EH (cell line): ENCODE results near the gene INHBE.
"Not testable (repeated sequence)": the region's sequence is repeated elsewhere in the genome, so short reads cannot be mapped to it uniquely, and the experiment has no call there.

Experiments used
- DNase-seq: peaks from one replicate; pipeline ENCODE4 v3.0.0-alpha.2; 2015; ENCODE audit warnings: low read depth

The INHBE gene, protein sequence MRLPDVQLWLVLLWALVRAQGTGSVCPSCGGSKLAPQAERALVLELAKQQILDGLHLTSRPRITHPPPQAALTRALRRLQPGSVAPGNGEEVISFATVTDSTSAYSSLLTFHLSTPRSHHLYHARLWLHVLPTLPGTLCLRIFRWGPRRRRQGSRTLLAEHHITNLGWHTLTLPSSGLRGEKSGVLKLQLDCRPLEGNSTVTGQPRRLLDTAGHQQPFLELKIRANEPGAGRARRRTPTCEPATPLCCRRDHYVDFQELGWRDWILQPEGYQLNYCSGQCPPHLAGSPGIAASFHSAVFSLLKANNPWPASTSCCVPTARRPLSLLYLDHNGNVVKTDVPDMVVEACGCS

DNA sequence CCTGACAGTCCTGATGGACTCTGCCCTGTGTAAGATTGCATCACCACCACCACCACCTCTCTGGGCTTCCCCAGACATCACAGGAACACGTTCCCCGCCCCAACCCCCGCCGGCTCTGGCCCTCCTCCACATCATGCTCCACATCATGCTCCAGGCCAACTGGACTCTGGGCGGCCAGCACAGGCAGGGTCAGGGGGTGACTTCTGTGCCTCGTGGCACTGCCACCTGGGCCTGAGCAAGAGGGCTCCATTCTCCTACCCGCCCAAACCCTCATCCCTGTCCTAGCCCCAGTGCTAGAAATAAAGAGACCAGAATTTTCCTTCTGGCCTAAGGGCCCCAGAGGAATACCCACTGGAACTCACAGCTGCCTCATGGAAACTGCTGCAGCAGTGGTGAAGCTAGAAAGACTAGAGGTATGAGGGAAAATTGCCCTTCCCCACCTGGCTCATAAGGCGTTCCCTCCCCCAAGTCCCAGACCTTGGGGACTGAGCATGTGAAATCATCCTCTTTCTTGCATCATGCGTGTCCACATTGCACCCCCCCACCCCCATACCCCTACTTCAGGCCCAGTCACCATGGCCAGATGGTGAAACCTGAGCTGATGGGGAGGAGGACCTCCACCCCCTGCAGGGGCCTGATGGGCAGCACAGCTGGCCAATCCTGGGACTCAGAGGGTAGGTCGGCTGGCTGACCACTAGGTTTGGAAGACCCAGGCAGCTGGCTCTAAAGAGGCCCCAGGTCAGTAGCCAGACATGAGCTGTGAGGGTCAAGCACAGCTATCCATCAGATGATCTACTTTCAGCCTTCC, at the start of gene INHBE:
Gene INHBE (plus strand): TSS at position 742 of the 808 bp plus-strand sequence. CDS start 230 bp downstream, outside the sequence.
- peak; percentile 88 for DNase-seq

DNA sequence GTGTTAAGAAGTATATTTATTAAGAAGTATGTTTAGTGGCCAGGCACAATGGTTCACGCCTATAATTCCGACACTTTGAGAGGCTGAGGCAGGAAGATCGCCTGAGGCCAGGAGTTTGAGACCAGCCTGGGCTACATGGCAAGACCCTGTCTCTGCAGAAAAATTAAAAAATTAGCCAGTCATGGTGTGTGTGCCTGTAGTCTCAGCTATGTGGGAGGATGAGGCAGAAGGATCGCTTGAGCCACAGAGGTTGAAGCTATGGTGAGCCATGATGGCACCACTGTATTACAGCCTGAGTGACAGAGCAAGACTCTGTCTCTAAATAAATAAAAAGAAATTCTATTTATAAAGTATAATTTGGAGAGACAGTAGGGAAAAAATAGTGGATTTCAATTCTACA, 44.6 kb upstream of the INHBE start:
- DNase-seq = no peak

DNA sequence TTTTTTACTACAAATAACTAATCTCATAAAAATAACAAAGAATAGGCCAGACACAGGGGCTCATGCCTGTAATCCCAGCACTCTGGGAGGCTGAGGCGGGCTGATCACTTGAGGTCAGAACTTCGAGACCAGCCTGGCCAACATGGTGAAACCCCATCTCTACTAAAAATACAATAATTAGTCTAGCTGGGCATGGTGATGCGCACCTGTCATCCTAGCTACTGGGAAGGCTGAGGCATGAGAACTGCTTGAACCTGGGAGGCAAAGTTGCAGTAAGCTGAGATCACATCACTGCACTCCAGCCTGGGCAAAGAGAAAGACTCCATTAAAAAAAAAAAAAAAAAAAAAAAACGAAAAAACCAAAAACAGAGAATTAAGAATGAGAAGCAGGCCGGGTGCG, 40.9 kb upstream of the INHBE start:
- DNase-seq = not testable (repeated sequence)

DNA sequence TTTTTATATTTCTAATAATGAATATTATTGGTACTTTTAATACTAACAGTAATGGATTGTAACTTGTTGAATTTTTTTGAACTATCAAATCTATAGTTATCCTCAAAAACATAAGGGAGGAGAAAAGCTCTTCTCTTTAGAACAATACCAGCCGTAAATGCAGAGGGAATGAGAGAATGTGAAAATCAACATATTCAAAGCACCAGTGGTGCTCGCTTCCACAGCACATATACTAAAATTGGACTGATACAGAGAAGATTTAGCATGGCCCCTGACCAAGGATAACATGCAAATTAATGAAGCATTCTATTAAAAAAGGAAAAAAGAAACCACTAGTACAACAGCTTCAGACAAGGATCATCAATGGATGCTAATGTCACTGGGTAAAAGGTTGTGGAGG, 40.0 kb upstream of the INHBE start:
- DNase-seq = no peak

DNA sequence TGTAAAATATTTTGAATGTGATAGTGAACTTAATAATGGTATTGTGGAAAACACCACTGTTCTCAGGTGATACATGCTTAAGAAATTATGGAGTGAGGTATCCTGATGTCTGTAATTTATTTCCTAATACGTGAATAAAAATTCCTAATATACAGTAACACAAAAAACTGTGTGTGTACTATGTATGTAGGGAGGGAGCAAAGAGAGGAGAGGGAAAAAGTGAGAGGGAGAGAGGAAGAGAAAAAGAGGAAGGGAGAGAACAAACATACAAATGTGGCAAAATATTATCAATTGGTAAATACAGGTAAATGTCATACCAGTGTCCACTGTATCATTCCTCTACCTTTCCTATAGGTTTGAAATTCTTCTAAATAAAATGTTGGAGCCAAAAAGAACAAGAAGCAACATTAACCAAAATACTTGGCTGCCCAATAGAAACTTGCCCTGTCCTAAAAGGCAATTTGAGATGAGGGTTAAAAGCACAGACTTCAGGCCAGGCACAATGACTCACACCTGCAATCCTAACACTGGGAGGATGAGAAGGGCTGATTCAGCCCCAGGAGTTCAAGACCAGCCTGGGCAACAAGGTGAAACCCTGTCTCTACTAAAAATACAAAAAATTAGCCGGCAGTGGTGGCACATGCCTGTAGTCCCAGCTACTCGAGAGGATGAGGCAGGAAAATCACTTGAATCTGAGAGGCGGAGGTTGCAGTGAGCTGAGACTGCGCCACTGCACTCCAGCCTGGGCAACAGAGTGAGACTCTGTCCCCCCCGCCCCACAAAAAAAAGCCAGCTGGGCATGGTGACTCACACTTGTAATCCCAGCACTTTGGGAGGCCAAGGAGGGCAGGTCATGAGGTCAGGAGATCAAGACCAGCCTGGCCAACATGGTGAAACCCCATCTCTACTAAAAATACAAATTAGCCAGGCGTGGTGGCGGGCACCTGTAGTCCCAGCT, 38.8 kb upstream of the INHBE start:
- DNase-seq = peak; percentile 38

DNA sequence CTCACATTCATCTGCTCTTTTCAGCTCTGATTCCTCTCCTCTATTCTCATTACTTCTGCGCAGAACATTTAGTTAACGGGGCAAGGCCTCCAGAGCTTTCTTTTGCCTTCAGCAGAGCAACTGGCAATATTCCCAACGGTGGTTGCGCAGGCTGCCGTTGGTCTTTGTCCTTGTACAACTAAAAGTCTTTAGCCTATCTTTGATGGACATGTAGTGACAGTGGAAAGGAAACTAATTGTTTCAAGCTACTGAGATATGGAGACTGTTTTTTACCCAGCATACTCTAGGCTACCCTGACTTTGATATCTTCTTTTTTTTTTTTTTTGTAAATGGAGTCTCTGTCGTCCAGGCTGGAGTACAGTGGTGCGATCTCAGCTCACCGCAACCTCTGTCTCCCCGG, 36.9 kb upstream of the INHBE start:
- no peak for DNase-seq

DNA sequence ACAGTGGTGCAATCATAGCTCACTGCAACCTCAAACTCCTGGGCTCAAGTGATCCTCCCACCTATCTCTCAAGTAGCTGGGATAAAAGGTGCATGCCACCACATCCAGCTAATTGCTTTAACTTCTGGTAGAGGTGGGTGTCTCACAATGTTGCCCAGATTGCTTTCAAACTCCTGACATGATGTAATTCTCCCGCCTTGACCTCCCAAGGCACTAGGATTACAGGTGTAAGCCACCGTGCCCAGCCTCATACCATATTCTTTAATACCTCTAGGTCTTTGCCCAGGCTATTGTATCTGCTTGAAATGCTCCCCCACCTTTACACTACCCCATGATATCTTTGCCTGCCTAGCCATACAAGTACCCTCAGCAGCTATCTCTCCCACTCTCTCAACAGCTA, 35.6 kb upstream of the INHBE start:
- DNase-seq = no peak

DNA sequence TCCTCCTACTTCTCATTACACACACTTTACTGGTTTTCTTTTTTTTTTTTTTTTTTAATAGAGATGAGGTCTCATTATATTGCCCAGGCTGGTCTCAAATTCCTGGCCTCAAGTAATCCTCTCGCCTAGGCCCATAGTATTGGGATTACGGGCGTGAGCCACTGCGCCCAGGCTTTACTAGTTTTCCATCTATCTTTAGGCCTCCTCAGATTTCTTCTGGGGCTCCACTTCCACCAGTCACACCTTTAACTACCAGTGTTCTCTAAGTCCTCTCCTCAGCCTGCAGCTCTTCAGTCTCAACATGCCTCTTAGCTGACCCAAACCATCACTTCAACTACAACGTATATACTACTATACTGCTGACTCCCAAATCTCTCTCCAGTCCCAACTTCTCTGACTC, 34.6 kb upstream of the INHBE start:
- DNase-seq = no peak

DNA sequence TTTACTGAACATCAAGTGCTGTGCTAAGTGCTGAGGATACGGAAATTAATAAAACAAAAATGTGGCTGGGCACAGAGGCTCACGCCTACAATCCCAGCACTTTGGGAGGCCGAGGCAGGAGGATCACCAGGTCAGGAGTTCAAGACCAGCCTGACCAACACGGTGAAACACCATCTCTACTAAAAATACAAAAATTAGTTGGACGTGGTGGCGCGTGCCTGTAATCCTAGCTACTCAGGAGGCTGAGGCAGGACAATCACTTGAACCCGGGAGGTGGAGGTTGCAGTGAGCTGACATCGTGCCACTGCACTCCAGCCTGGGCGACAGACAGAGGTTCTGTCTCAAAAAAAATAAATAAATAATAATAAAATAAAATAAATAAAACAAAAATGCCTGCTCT, 28.2 kb upstream of the INHBE start:
- not testable (repeated sequence) for DNase-seq

DNA sequence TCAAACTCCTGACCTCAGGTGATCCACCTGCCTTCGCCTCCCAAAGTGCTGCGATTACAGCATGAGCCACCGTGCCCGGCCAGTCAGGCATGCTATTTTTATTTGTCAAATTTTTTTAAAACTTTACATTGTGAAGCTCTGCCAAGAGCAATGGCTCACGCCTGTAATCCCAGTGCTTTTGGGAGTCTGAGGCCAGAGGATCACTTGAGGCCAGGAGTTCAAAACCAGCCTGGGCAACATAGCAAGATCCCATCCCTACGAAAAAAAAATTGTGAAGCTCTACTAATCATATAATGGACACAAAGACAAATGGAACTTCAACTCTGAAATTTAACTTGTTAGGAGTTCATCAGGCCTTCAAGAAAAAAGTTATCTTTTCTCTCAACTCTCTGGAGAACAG, 26.1 kb upstream of the INHBE start:
- DNase-seq = no peak

DNA sequence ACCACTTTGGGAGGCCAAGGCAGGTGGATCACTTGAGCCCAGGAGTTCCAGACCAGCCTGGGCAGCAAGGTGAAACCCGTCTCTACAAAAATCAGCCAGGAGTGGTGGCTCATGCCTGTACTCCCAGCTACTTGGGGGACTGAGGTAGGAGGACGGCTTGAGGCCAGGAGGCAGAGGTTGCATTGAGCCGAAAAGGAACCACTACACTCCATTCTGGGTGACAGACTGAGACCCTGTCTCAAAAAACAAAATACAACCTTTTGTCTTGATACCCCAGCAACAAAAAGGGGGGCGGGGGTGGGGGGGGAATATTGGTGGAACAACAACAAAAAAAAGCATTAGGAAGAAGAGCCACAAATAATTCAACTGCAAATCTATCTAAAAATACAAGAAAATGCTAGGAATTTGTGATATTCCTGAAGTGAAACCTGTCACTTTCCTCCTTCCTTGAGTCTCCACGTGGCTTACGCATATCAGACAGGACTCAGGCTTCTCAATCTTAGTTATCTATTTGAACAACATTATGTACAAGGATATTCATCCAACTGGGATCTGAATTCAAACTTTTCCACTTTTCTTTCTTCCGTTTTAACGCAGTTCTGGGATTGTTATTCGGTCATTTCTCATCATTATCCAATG, 25.5 kb upstream of the INHBE start:
- DNase-seq = peak; percentile 31

DNA sequence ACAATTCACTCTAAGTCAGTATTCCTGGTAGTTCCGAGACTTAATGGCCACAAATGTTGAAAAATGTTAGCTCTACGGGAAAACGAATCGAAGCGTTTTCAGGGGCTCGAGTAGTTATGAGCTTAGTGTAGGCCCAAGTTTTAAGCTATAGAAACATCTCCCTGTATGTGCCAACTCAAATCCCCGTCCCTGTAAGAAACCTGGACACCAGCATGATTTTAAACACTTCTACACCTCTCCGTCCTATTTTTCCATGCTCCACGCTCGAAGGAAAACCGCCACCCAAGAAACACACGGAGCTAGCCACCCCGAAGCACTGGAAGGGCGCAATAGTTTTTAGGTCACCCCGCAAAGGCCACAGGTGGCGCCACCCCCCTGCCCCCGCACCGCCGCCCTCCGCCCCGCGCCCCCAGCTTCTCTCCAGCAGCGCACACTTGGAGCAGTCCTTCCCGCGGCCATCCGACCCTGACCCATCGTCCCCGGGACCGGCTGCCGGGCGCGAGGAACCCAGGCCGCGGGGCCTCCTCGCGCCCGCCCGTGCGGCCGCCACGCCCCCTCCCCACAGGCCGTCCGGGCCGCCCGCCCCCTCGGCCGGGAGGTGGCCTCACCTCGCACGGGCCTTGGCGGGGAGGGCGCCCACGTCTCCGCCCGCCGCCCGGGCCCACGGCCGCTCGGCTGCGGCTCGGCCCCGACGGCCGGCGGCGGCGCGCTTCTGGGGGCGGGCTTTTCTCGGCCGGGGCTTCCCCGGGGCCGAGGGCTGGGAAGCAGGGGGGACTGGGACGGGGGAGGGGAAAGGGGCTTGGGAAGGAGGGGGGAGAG, 24.8 kb upstream of the INHBE start:
- DNase-seq = peak; percentile 40

DNA sequence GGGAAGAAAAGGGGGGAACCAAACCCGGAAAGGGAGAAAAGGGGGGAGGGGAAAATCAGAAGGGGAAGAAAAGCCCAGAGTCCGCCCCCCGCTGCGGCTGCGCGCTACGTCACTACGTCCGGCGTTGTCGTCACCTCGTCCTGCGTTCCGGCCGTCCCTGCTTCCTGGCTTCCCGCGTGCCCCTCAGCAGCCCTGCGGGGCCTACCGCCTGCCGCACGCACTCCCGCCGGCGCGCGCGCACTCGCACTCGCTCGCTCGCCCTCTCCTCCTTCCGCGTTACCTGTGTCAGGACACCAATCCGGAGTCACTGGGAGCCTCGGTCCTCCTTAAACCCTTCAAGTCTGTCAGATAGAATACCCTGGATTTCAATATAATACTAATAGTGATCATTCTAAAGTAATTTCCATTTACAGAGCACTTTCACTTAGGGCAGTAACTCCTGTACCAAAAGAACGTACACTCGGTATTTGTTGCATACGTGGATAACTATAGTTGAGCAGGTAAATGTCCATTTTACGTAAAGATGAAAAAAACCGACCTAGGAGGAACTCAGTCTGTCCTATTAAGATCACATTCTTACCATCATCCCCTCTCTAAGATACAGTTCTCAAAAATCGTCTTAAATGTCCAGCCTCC, 24.1 kb upstream of the INHBE start, which contains the start of gene R3HDM2:
Gene R3HDM2 (minus strand): TSS at position 113 of the 636 bp plus-strand sequence. CDS start 120,615 bp downstream, outside the sequence.
- peak; percentile 94 for DNase-seq

DNA sequence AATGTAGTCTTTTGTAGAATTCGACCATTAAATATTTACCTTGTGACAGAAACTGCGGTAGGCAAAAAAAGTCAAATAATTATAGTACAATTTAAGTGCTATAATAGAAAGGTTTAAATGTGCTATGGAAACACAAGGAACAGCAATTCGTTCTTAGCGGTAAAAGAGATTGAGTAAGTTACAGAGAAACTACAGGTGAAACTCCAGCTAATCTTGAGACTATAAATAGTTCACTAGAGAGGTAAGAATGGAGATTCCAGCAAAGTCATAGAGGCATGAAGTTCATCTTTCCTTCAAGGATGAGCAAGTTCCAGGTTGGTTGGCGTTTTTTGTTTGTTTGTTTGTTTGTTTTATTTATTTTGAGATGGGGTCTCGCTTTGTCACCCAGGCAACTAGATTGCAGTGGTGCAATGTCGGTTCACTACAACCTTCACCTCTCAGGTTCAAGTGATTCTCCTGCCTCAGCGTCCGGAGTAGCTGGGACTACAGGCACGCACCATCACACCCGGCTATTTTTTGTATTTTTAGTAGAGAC, 23.4 kb upstream of the INHBE start:
- no peak for DNase-seq

DNA sequence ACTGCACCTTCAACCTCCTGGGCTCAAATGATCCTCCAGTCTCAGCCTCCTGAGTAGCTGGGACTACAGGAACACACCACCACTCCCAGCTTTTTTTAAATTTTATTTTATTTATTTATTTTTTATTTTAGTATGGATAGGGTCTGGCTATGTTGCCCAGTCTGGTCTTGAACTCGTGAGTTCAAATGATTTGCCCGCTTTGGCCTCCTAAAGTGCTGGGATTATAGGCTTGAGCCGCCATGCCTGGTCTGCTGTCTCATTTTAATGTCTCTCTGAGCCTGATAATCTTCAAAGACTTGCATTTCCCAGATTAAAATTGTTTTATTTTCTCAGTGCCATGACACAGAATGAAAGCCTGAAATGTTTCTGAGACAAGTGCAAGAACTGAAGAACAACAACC, 21.7 kb upstream of the INHBE start:
- DNase-seq = no peak

DNA sequence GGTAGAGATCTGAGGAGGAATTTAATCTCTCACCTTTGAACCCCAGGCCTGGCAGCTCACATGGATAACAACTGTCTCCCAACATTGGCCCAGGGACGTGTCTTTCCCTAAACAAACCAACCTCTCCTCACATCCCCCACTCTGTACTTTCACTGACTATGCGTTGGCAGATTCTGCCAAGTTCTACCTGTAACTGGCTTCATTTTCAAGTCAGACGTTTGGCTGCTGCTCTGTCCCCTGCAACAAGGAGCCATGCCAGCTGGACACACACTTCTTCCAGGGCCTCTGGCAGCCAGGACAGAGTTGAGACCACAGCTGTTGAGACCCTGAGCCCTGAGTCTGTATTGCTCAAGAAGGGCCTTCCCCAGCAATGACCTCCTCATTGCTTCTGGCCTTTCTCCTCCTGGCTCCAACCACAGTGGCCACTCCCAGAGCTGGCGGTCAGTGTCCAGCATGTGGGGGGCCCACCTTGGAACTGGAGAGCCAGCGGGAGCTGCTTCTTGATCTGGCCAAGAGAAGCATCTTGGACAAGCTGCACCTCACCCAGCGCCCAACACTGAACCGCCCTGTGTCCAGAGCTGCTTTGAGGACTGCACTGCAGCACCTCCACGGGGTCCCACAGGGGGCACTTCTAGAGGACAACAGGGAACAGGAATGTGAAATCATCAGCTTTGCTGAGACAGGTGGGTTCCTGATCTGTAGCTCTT, 20.4 kb upstream of the INHBE start, which contains the start of gene INHBC:
Gene INHBC (plus strand): TSS at position 268 of the 707 bp plus-strand sequence. CDS start 103 bp downstream, at position 371.
- no peak for DNase-seq

DNA sequence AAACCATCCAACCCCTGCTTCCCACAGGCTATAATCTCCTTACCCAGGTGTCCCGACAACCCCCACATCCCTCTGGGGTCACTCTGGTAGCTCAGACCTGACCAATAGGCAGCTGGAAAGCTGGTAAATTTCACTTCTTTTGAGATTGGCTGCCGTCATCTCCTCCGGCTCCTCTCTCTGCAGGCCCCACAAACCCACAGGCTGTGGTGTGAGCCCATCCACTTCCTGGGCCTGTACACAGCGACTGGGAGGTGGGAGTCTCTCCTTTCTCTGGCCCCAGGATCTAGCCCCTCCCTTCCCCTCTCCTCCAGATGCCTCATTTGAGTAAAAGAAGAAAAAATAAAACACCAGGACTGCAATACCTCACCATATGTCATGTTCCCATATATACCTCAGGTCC, 19.8 kb upstream of the INHBE start:
- DNase-seq = no peak

DNA sequence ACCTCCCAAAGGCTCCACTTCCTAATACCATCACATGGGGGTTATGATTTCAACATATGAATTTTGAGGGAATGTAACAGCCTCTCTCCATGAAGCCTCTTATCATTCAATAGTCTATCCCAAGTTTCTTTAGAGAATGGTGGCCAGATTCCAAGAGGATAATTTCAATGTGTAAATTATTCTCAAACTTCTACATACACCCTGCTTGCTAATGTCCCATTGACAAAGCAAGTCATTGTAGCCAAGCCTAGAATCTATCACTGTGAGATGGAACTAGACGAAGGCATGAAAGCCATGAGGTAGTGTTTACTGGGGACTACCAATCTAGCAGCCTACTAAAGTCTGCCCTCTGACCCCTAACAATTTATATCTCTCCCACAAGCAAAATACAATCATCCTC, 16.7 kb upstream of the INHBE start:
- DNase-seq = no peak

DNA sequence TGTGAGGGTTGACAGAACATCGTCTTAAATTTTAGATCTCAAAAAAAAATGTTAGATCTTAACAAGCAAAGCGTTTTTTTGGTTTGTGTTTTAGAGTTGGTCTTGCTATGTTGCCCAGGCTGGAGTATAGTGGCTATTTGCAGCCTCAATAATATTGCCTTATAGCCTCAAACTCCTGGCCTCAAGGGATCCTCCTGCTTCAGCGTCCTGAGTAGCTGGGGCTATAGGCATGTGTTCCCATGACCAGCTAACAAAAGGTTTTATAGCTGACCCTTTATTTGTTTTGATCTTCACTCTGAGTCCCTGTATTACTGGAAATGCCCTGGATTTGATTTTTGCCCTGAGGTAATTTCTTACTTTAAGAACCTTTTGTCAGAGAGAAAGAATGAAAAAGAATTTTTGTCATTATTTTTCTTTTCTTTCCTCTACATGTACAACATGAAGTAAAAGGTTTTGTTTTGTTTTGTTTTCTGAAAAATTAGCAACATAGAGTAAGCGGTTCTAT, 15.3 kb upstream of the INHBE start:
- no peak for DNase-seq
